Prostate gland (tissue), 2 donors: ENCODE results near the gene TUBE1. TPM values are rescaled to one million over a fixed set of nuclear protein-coding genes. Genes with fewer than 3 reads are reported as not detected.

Experiments used
- DNase-seq: peaks from one replicate; pipeline ENCODE4 v3.0.0-alpha.2; 2019; ENCODE audit warnings: low spot score
- H3K27ac ChIP-seq, 2 donors: fragments of 200-600 bp; sonication (generic); 2 replicates each; pipeline ENCODE4 v1.5.1; 2017 to 2019
- H3K27me3 ChIP-seq: fragments of 200-600 bp; sonication (generic); replicated peaks from 2 replicates; pipeline ENCODE4 v1.5.1; 2019; ENCODE audit not compliant: insufficient read depth
- H3K36me3 ChIP-seq, 2 donors: fragments of 200-600 bp; sonication (generic); 1 replicate in 1 of 2; 2 replicates in 1 of 2; pipeline versions ENCODE4 v1.5.1 to v1.8.1; 2017 to 2019
- H3K4me1 ChIP-seq: fragments of 200-600 bp; sonication (generic); replicated peaks from 2 replicates; pipeline ENCODE4 v1.5.1; 2019
- H3K4me3 ChIP-seq, 2 donors: fragments of 200-600 bp; sonication (generic); 2 replicates each; pipeline ENCODE4 v1.5.1; 2017 to 2019
- H3K9me3 ChIP-seq: fragments of 200-600 bp; sonication (generic); 2 replicates; pipeline ENCODE4 v1.5.1; 2017
- CTCF ChIP-seq, 4 experiments: fragments of 200-600 bp in 2 of 4; fragments of 450-650 bp in 2 of 4; sonication (generic) in 2 of 4; IDR thresholded peaks; 1 replicate in 3 of 4; 2 replicates in 1 of 4; pipeline ENCODE4 v1.5.1; 2016 to 2019; ENCODE audit warnings: antibody characterized with exemption in 4 of 4, mild to moderate bottlenecking in 2 of 4, moderate library complexity in 2 of 4
- POLR2A ChIP-seq: fragments of 450-650 bp; IDR thresholded peaks from one replicate; pipeline ENCODE4 v1.6.1; 2016; ENCODE audit warnings: antibody characterized with exemption, mild to moderate bottlenecking
- POLR2AphosphoS5 ChIP-seq: sonication (generic); formaldehyde crosslinking; IDR thresholded peaks from one replicate; pipeline ENCODE4 v1.6.1; 2017; ENCODE audit warnings: antibody characterized with exemption
- WGBS: methylation state at CpG from one replicate; pipeline ENCODE4 v1.1.5; 2018; 5-methylcytosine and 5-hydroxymethylcytosine counted together
- intact Hi-C: fragments of 100-400 bp; cut with DNase I; formaldehyde crosslinking; loops from one replicate; pipeline ENCODE4 v1.14.2; 2022
- total RNA-seq, 2 donors: library from RNA; depleted of rRNA; stranded (reverse); fragments of >200 nt; gene quantifications; one replicate each; pipeline ENCODE4 v1.1.0, GENCODE V29; 2016

The TUBE1 gene
- total RNA-seq, 2 donors from 2014 or later: 20.5 to 36.8 TPM

GRCh38 chr6:112100561-112100960 is 13.3 kb upstream of the TUBE1 start:
- no peaks in the 10 kb centered on the region for H3K9me3 ChIP-seq
- H3K4me3 ChIP-seq: no peak overlapping the region
- H3K27ac ChIP-seq: no peak overlapping the region
- WGBS: 77% methylated on average over 4 of the region's 4 CpGs
- H3K27me3 ChIP-seq: no peaks in the 10 kb centered on the region
- TF ChIP-seq POLR2AphosphoS5 (no peak), CTCF (IDR thresholded peaks at IDR 0.05) (no peak), POLR2A (no peak)
- intact Hi-C loops: no loop called here
- H3K36me3 ChIP-seq: no peaks in the 10 kb centered on the region
- no peaks in the 10 kb centered on the region for H3K4me1 ChIP-seq
- DNase-seq: no peak

- no peak for TF ChIP-seq POLR2AphosphoS5
- no peak for TF ChIP-seq POLR2A
- no peak for TF ChIP-seq CTCF (IDR thresholded peaks at IDR 0.05)
- H3K27me3 ChIP-seq: no peaks in the 10 kb centered on the region
- no peak overlapping the region for H3K4me3 ChIP-seq
- no peaks in the 10 kb centered on the region for H3K9me3 ChIP-seq
- intact Hi-C loops: no loop called here
- WGBS: 90% methylated on average over 2 of the region's 2 CpGs
- H3K4me1 ChIP-seq: no peaks in the 10 kb centered on the region
- DNase-seq: no peak
- no peak overlapping the region for H3K27ac ChIP-seq
- H3K36me3 ChIP-seq: no peaks in the 10 kb centered on the region
Measured at GRCh38 chr6:112096901-112097300, 9.6 kb upstream of the TUBE1 start.

GRCh38 chr6:112087916-112088315 is 634 bp upstream of the TUBE1 start:
- Histone ChIP-seq H3K4me1 (no peaks in the 10 kb centered on the region), H3K27me3 (no peaks in the 10 kb centered on the region), H3K4me3 (peak overlapping the region; percentile 67 to 76), H3K27ac (peak overlapping the region; percentile 80 to 81), H3K36me3 (no peaks in the 10 kb centered on the region), H3K9me3 (no peaks in the 10 kb centered on the region)
- no peak for DNase-seq
- WGBS: 16% methylated on average over 7 of the region's 7 CpGs
- no peak for TF ChIP-seq POLR2A
- TF ChIP-seq CTCF (IDR thresholded peaks at IDR 0.05): no peak
- TF ChIP-seq POLR2AphosphoS5: no peak
- intact Hi-C loops: loop anchor here (5.0 kb wide), 1 partner anchor 74 kb away; no protein-coding TSS in a partner anchor

GRCh38 chr6:112086744-112087135 is 542 bp downstream of the TUBE1 start:
- WGBS: under 1% methylated on average over 8 of the region's 8 CpGs
- Histone ChIP-seq H3K4me3 (peak overlapping the region; percentile 67 to 76), H3K9me3 (no peaks in the 10 kb centered on the region), H3K4me1 (no peaks in the 10 kb centered on the region), H3K27me3 (no peaks in the 10 kb centered on the region), H3K27ac (peak overlapping the region; percentile 80 to 81), H3K36me3 (no peaks in the 10 kb centered on the region)
- no peak for DNase-seq
- intact Hi-C loops: loop anchor here (5.0 kb wide), 1 partner anchor 76 kb away; no protein-coding TSS in a partner anchor
- TF ChIP-seq POLR2AphosphoS5 (no peak), CTCF (IDR thresholded peaks at IDR 0.05) (no peak), POLR2A (no peak)

- Histone ChIP-seq H3K9me3 (no peaks in the 10 kb centered on the region), H3K27me3 (no peaks in the 10 kb centered on the region), H3K36me3 (no peaks in the 10 kb centered on the region), H3K4me1 (no peaks in the 10 kb centered on the region), H3K27ac (no peak overlapping the region), H3K4me3 (no peak overlapping the region)
- no peak for TF ChIP-seq POLR2AphosphoS5
- TF ChIP-seq CTCF (IDR thresholded peaks at IDR 0.05): no peak
- no peak for TF ChIP-seq POLR2A
- intact Hi-C loops: loop anchor here (5.0 kb wide), 1 partner anchor 77 kb away; no protein-coding TSS in a partner anchor
- 90% methylated on average over 8 of the region's 8 CpGs for WGBS
- no peak for DNase-seq
Measured at GRCh38 chr6:112085286-112086065, 1.8 kb downstream of the TUBE1 start.
